ENCODE measurements around the gene PDE6C.

- no peak for TF ChIP-seq CTCF (IDR thresholded peaks at IDR 0.05)
- TF ChIP-seq POLR2A (IDR thresholded peaks at IDR 0.05): no peak
Measured at GRCh38 chr10:93672890-93673289, 60.6 kb downstream of the PDE6C start.

All from transverse colon (tissue), 3 donors.